GM19324 (cell line): ENCODE measurements around the gene DIS3L2.

Experiments used
- ATAC-seq: cut with Tn5 transposase; IDR thresholded peaks from one replicate; pipeline ENCODE4 v1.9.1; 2021; ENCODE audit warnings: mild to moderate bottlenecking, moderate library complexity; ENCODE audit not compliant: unreplicated experiment, low FRiP score

DIS3L2 gene

DNA sequence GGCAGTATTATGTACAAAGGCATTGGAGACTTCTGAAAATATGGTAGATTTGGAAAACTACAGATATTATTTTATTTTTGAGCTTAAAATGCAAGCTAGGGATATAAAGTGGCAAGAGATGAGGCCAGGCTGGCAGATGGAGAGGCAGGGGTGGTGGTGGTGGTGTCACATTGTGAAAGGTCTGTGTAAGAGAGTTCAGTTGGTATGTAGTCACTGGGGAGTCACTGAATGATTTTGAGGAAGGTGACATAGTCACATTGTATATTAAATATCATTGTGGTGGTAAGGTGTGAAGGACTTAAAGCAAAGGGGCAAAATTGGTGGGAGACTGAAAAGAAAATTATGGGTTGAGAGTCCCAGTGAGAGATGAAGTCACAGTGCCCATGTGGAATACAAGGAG lies 82.5 kb downstream of the DIS3L2 start:
- no peak for ATAC-seq

DNA sequence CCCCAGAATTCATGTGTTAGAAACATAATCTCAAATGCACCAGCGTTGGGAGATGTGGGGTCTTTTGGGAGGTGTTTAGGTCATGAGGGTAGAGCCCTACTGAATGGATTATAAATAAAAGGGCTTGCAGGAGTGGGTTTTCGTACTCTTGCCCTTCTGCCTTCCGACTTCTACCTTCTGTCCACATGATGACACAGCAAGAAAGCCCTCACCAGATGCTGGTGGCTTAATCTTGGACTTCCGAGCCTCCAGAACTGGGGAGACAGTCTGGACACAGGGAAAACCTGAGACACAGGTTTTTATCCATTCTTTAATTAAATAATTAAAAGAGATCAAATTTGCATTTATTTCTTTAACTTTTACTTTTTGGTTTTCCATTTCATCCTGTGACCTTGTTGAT lies 87.8 kb downstream of the DIS3L2 start:
- ATAC-seq, result no peak

DNA sequence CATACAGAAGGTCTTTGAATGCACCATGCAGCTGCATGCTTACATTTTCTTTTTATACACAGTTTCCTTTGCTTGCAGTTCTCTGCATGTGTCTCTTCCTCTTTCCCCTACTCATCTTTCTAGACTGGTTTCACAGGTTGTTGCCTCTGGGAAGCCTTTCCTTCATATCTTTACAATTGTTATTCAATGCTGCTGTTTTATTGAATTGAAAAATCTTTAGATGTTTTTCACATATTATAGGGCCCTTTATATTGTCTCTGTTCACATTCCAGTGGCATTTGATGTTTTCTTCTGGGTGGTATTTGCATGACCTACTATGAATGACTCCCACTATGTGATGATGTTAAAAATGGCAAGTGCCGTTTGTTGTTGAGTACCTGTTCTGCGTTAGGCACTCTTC lies 91.1 kb downstream of the DIS3L2 start:
- ATAC-seq, result no peak

DNA sequence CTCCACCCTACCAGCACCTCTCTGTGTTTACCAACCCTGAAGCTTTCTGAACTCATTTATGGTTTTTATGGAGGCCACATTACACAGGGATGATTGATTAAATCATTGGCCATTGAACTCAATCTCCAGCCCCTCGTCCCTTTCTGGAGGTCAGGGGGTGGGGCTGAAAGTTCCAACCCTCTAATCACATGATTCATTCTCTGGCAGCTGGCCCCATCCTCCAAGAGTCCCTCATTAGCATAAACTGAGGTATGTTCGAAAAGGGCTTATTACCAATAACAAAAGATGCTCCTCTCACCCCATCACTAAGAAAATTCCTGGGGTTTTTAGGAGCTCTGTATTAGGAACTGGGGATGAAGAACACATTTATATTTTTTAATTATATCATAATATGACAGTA lies 92.3 kb downstream of the DIS3L2 start:
- no peak for ATAC-seq

DNA sequence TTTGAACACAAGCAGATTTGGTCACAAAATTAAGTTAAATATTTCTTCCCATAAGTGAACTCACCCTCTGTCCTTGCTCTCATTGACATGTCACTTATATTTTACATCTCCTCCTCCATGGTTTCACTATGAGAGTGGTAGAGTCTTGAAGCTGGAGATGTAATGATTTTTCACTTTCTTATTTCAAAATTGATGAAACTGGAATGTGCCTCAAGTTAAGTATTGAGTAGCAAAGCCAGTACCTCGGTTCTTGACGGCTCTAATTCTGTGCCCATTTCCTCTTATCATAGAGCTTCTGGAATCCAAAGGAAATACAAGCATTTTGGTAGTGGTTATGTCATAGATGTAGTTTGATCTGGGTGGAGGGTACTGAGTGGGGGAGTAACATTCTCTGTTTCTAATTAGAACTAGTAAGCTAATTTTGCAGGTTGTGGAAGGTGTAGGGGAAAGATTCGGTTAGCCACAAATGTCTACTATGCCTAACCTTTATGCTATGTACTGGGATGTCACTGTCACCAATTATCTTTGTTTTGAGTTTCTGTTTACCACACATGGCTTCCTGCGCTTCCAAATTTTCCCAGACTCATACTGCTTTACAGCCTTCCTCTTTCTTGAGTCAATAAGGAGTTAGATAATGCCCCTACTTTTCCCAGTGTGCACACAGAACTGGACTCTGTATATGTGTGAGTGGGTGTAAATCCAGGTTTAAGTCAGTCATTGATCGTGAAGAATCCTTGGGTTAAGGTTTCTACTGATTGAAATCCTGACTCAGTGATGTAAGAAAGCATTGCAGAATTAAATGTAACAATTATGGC lies 96.8 kb downstream of the DIS3L2 start:
- no peak for ATAC-seq

DNA sequence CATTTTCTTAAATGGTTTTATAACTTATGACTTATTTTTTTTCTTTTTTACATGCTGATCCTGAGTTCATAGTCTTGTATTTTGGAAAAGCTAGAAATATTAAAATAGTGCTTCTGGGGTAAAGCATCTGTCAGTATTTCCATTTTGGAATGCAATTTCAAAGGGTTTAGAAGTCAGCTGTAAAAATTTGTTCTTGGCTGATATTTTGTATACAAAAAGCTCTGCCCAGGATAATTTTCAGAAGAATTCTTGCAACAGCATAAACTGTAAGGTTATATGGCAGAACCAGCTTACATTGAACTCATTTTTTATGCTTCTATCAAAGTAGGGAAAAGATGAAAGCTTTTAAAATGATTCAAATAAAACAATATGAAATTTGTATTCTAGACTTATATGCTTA lies 97.4 kb downstream of the DIS3L2 start:
- ATAC-seq, result no peak

DNA sequence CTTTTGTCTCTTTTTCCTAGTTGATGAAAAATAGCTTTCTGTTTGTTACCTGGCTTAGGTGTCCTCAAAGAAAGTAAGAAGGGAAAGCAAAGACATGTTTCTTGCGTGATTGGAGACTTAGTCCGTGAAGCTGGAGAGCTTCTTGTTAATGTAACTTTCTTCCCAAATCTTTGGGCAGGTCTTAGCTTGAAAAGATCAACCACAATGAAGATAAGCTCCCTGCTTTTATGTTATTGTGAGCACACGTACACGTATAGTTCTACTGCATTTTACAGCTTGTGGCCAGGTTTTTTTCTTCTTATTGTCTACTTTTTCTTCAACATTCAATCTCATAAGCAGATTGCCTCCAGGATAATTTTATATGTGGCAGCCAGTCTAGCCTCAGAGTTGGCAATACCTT lies 99.8 kb downstream of the DIS3L2 start:
- no peak for ATAC-seq

DNA sequence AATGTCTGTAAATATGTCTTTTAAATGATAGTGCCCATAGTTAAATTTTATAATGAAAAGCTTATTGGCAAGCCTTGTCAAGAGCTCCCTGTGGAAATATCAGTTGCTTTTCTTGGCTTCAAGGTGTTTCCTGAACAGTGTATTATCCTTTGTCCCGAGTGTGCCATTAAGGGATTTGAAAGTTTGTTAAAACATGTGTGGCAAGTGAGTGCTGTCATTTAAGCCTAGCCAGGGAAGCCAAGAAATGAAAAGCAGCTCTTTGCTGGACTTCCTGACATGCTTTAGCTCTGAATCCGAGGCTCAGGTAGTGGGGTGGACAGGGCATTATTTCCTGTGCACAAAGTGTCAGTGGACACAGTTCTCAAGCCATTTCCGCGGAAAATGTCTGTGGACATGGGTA lies 111.5 kb downstream of the DIS3L2 start:
- no peak for ATAC-seq

DNA sequence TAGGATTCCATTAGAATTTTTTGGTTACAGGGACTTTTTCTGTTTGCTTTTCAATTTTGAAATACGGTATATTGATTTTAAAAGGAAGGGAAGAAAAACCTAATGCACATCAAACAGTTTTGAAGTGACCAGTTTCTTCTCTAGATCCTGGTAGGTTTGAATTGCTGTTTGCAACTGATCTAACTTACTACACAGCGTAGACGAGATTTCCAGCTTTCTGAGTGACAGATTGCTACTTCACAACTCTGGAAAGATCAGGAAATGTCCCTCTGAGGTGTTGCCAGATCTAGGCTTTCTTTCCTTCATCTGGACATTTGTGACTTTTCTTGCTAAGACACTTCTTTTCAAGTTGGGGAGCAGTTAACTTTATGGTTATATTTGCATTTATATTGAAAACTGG lies 112.2 kb downstream of the DIS3L2 start:
- no peak for ATAC-seq

DNA sequence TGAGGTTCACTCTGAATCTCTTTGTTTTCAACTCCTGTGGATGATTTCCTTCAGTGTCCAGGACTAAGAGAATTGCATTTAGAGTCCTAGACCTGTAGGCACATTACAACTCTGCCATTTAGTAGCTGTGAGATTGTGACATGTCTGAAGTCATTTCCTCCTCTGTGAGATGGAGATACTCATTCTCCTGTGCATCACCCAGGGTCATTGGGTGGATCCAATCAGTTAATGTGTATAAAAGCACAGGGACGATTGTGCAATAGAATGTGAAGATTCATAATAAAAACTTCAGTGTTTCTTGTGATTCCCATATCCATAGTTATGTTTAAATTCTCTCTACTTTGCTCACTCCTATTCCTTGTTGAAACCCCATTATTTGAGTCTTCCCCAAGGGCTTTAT lies 113.6 kb downstream of the DIS3L2 start:
- ATAC-seq, result no peak

DNA sequence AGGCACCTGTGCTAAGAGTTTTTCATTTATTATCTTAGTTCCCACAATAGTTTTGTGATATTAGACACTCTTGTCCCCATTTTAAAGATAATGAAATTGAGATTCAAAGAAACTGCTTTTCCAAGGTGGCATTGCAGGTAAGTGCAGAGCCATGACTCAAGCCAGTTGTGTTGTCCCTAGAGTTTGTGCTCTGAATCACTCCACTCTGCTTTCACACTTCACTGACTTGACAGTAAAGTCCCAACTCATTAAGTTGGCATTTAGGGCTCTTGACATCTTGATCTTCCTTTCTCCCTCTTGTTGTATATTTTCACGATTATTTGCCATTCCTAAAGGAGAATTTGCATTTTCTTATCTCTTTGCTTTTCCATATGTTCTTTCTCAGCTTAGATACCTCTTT lies 114.3 kb downstream of the DIS3L2 start:
- no peak for ATAC-seq

DNA sequence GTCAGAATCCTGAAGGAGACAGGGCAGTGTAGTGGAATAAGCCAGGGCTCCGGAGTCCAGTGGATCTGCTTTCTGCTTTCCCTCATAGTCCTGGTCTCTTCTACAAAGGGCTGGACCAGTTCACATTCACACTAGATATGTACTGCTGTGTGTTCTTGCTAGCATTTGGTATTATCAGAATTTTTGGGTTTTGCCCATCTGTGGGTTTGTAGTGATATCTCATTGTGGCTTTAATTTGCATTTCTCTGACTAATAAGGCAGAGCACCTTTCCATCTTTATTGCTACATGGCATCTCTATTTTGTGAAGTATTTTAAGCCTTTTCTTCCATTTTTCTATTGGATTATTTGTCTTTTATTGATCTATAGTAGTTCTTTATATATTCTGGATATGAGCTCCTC lies 114.8 kb downstream of the DIS3L2 start:
- ATAC-seq, result no peak

DNA sequence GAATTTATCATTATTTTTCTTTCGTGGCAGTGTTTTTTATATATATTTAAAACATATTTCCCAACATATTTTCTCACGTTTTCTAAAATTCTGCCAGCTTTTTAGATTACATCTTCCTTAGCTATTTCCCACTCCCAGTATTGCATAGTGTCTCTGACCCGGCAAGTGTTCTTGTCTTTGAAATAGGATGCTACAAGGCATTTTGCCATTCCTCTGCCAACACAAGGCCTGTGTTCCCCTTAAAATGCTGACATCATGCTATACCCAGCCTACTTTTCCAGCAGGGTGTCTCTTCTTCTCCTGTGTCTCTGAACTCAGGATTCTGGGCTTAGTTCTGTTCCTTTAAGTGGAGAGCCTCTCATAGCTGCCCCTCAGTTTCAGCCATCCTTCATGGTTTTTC lies 115.2 kb downstream of the DIS3L2 start:
- ATAC-seq, result no peak

DNA sequence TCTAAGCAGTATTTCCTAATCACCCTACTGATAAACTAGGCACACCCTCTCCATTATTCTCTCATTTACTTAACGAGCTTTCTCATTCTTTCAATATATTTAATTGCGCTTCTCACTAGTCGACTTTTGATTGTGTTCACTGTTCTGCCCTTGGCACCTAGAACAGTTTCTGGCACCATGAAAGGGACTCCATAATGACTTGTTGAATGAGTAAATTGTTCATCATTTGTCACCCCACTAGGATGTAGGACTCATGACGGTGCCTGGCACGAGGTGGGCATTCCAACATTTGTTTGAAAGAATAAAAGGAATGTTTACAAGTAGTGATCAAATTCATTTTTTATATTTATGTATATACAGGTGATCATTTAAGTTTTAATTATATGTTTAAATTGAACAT lies 123.7 kb downstream of the DIS3L2 start:
- no peak for ATAC-seq

DNA sequence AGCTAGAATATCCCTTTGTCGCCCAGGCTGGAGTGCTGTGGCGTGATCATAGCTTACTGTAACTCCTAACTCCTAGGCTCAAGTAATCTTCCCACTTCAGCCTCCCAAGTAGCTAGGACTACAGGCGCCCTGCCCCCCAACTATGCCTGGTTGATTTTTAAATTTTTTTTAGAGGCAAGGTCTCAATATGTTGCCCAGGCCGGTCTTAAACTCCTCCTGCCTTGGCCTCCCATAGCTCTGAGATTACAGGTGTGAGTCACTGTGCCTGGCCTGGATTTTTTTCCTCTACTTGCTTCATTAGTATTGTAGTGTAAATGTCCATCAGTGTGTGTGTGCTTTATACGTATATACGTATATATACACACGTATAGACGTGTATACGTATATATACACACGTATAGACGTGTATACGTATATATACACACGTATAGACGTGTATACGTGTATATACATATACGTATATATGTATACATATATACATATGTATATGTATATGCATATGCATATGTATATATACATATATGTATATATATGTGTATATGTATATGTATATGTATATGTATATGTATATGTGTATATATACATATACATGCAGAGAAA lies 124.4 kb downstream of the DIS3L2 start:
- no peak for ATAC-seq

DNA sequence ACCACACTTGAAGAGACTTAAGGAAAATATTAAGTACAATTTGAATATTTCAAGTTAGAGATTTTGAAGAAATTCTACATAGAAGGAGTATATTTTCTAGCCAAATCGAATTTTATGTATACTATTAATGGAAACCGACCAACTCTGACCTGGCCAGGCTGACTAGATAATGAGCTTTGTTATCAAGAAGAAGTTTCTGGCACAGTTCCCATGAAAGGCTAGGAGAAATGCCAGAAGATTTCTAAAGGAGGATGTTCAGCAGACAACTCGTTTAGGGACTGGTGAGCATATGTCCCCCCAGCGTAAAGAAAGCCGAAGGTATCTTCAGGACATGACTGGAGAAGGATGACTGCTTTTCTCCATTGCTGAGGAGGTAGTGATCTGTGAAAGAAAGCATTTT lies 127.3 kb downstream of the DIS3L2 start:
- no peak for ATAC-seq

DNA sequence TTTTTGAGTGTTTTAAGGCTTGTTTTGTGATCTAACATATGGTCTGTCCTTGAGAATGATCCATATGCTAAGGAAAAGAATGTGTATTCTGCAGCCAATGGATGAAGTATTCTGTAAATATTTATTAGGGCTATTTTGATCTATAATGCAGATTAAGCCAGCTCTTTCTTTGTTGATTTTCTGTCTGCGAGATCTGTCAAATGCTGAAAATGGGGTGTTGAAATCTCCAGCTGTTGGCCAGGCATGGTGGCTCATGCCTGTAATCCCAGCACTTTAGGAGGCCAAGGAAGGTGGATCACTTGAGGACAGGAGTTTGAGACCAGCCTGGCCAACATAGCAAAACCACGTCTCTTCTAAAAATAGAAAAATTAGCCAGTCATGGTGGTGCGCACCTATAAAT lies 132.7 kb downstream of the DIS3L2 start:
- no peak for ATAC-seq

DNA sequence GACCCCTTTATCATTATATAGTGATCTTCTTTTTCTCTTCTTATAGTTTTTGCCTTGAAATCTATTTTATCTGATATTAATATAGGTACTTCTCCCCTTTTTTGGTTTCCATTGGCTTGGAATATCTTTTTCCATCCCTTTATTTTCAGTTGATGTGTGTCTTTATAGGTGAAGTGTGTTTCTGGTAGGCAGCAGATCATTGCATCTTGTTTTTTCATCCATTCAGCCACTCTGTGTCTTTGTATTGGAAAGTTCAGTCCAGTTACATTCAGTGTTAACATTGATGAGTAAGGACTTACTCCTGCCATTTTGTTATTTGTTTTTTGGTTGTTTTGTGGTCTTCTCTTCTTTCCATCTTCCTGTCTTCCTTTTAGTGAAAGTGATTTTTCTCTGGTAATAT lies 133.4 kb downstream of the DIS3L2 start:
- no peak for ATAC-seq

DNA sequence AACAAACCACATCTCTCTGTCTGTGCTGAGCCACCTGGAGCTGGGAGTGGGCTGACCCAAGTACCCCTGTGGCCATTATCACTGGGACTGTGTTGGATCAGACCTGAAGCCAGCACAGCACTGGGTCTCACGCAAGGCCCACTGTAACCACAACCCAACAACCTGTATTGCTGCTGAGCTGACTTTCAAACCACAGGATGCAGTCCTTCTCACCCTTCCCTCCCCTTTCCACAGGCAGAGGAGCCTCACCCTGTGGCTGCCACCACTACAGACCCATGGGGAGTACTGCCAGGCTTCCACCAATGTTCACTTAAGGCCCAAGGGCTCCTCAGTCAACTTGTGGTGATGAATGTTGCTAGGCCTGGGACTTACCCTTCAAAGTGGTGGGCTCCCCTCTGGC lies 135.7 kb downstream of the DIS3L2 start:
- ATAC-seq, result no peak

DNA sequence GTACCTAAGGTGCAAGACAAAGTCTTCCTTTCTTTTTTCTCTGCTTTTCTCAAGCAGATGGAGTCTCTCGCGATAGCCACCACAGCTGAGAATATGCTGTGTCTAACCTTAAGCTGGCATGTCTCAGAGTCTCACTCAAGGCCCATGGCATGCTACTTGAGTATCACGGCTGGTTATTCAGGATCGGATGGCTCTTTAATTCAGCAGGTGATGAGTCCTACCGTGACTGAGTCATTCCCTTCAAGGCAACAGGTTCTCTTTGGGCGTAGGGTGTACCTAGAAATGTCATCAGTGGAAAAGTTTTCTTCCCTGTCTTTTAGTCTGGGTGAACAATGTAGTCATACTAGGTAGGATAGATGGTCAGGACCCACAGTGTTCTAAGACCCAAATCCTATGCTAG lies 136.2 kb downstream of the DIS3L2 start:
- no peak for ATAC-seq

DNA sequence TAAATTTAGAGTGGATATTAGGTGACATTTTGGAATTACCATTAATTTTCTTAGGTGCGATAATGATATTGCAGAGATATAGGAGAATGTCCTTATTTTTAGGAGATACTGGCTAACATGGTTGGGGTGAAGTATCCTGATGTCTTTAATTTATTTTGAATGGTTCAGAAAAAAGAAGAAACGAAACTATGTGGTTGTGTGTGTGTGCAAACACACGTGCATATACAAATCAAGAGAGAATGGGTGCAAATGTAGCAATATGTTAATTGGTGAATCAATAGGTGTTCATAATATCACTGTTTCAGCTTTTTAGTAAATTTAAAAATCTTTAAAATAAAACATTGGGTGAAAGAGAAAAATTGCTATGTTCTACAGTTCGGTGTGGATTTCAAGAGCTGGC lies 140.9 kb downstream of the DIS3L2 start:
- no peak for ATAC-seq

DNA sequence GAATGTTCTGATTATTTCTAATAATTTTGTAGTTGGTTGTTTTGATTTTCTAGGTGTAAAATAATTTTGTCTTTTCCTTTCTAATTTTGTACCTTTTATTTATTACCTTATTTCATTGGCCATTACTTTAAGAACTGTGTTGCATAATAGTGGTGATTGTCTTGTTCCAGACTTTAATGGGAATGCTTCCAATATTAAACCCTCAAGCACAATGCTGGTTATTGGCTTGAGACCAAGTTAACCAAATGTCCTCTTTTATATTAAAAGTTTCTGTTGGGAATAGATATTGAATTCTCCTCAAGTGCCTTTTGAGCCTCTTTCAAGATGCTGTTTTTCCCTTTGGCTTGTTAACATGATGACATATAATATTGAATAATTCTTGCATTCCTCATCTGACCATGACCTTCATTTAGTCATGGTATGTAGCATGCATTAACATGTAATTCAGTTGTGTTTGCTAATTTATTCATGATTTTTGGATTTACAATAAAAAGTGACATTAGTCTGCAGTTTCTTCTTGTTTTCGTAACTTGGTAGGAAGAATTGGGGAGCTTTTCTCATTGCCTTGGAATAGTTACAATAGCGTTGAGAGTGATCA lies 141.7 kb downstream of the DIS3L2 start:
- no peak for ATAC-seq
